Stimulated activated CD4-positive, alpha-beta T cell treated with anti-CD3 and anti-CD28 coated beads, Interleukin-2, amount 100 ng/mL, for 4 hours (primary cell): ENCODE results near the gene TEX2.
"Not testable (repeated sequence)": the region's sequence is repeated elsewhere in the genome, so short reads cannot be mapped to it uniquely, and the experiment has no call there.

ENCODE experiments used
- DNase-seq: peaks from one replicate; pipeline ENCODE4 v3.0.0-alpha.2; 2020; ENCODE audit warnings: low read depth

The TEX2 gene

DNA sequence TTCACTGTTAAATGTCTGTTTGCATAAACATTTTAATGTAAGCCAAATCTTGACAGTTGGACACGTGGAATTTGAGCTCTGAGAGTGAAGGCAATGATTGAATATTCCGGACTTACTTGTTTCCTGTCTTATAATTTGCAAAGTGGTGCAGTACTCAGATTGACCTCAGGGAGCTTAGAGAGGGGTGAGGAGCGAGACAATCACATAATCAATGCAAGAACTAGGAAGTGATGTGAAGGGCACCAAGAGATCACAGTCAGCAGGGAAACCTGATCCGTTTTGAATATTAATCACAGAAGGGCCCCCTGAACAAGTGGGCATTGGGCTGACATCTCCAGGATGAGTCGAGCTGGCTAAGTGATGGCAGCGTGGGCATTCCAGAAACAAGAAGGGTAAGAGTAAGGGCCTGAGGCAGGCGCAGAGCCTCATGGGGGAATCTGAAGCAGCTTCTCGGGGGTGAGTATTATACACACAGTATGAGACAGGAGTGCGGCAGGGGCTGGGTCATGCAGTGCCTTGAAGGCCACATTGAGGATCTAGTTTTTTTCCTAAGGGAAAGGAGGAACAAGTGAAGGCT, 26.1 kb downstream of the TEX2 start:
- no peak for DNase-seq

DNA sequence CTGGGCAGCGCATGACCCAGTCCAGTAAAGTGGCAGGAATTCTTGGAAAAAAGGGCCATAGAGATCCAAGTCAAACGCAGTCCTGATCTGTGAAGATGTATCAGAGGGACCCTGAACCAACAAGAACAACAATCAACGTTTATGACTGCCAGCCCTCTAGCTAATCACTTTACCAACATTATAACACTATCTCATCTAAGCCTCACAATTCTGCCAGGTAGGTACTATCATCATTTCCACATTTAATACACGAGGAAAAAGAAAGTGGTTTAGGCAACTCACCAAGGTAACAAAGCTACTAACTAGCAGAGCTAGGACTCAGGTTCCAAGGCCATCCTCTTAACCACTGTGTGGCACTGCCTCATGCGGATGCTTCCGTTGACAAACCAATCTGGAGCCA, 28.1 kb downstream of the TEX2 start:
- no peak for DNase-seq

DNA sequence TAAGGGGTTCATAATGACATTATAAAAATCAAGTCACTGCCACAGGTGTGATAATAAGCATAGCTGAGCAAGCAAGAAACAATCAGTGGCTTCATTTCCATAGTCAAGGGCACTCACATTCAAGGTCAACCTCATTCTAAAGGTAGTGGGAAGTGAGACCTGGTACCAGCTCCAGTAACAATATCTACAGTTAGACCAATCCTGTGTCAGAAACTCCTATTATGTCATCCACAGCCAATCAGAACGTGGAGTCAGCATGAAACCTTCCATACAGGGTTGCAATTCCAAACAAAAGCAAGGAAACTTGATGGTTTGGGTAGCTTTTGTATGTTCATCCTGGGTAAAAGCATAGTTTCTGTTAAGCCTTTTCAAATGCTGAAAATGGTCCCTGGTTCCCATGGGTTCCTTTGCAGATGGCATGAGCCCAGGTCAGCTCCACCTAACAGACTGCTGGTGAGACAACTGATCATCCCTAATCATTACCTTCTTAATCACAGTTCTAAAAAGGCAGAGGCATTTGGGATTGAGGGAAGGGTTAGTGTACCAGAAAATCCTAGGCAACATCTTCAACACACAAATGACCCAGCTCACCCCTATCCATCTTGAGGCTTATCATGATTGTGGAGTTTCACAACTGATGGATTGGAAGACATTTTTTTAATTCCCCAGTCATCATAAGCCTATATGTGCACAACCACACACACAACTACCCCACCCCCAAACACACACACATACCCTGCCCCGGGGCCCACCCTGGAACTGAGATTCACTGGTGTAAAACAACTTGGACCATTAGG, 30.4 kb downstream of the TEX2 start:
- DNase-seq: no peak

DNA sequence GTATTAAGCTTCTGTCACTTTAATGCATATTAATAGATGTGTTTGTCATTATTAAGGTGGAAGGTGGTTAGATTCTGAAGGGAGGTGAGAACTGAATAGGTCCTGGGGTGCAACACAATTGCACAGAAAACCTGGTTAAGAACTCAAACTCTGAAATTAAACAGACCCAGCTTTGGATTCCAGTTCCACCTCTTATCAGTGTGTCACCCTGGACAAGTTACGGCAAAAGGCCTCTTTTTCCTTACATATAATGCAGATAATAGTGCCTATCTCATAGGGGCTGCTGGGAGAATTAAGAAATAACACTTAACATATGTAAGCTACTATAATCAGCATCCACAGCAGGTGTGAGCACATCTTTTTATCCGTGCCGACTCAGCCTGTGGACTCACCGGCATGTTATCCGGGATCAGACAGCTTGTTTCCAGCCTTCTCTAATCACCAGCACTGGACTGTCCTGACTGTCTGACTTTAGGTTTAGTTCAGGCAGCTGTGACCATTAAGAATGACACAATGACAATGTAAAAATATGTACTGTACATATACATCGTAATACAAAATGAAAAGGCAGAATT, 31.4 kb downstream of the TEX2 start:
- no peak for DNase-seq

DNA sequence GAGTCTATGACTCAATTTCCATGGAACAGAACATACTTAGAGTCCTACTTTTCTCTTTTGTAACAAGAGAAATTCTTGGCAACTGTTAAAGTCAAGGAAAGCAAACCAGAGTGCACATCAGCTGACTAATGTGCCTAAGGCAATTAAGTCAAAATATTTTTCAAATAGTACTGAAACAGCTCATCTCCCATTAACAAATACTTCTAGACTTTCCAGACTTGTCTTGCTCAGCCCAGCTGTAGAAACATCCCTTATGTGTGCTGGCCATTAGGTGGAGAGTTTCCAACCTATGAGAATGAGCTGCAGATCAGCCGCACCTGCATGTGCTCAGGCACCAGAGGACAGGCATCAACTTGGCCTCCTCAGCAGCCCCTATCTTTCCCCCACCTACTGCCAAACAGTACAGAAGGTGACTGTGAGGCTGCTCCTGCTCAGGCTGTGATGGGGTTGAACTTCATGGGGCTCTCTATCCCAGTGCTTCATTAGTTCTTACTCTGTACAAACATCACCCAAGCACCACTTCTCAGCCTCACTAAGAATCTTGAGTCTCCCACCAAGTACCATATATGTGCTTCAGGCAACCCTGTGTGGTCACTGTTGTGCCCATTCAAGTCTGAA, 32.2 kb downstream of the TEX2 start:
- DNase-seq: no peak

DNA sequence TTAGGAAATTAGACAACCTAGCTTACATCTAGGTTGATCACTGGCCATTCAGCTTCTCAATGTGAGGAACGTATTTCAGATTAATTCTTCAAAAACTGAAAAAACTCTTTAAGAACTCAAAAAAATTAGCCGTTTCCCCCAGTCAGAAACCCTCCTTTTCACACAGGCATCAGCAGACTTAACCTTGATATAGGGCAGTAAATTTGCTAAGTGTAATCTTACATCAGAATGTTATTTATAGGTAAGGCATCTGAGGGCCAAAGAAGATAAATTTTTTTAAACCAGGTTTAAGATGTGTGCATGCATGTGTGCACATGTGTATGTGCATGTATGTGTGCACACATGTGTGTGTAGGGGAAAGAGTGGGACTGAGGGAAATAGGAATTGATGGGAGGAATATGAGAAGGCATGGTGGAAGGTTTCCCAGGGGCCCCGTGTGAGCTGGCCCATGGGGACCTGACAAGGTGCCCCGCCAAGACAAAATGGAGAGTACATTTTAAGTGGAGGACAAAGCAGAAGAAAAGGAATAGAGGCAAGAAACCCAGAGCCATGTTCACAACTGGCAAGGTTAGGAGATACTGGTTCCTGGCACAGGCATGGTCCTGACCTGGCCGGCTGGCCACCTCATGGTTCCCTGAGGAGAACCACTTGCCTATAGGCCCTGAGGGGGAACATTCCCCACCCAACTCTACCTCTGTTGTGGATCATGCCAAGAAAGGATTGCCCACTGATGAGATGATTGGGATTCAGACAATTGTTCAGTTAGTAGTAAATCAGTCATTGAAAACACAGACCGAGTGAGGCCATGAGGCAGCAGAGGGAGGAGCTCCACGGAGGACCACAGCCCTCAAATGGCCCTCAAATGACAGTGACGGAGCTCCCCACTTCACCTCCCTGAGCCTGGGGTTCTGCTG, 33.0 kb downstream of the TEX2 start:
- DNase-seq: no peak

DNA sequence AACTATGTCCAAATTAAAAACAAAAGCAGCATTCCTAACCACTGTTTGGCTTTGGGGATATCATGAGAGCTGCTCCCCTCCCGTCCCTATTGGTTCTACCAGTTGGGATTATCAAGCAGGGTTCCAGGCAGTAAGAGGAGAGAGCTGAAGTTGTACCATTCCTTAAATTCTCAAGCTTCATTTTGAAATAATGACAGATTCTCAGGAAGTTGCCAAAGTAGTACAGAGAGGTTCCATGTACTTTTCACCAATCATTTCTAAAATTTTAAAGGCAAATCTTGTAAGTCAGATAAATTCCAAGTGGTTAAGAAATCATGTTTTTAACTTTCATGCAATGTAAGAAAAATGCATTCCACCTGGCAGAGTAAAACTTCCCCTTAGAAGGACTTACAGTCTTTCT, 36.9 kb downstream of the TEX2 start:
- no peak for DNase-seq

DNA sequence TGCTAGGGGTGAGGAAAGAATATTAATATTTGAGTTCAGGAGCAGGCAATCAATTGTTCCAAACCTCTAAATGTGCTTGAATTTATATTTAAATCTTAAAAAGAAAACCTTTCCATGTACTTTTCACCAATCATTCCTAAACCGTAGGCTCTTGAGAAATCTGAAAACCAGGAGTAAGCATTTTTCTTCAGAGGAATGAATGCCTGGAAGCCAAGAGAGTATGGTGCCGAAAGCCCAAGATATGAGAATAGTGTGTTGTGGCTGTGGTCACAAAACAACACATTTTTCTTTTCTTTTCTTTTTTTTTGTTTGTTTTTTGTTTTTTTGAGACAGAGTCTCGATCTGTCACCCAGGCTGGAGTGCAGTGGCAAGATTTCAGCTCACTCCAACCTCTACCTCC, 37.6 kb downstream of the TEX2 start:
- DNase-seq: no peak

DNA sequence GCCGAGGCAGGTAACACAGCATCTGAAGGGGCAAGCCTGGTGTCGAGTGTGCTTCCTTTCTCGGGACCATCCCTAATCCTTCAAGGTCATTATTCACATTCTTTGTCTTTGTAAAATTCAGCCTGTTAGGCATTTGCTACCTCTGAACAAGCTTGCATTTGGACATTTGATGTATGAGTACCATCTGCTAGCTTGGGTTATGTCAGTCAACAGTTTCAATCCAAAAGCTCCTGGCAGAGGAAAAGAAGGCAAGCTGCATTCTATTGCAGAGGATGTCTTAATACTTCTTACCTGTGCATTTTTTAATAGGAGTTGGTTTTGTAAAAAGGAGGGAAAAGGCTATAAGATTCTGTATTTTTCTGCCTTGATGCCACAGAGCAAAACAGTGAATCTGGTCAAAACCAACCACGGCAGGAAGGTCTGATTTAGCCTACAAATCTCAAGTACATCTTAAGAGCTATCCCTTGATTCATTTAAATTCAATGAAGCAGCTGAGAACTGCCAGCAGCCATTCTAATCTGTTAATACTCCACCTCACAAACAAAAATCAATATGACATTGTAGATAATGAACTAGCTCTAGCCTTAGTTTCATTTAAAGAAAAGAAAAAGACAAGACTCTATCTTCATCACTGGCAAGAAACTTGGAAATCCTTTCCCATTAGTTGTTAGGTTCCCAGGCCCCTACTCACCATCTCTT, 39.0 kb downstream of the TEX2 start:
- no peak for DNase-seq

DNA sequence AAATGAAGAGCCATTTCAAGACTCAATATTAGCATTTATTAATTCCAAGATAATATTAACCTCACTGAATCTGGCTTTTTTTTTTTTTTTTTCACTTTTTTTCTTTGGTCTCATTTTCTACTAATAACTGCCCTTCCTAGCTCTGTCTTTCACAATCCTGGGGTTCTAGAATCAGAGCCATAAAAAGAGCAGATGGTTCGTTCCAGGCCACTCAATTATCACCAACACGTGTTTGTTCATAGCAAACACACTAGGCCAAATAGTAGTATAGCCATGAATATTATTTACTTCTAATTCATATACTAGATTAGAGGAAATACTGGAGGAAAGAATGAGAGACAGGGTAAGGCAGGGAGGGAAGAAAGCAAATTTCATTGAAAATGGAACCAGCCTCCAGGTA, 39.8 kb downstream of the TEX2 start:
- no peak for DNase-seq

DNA sequence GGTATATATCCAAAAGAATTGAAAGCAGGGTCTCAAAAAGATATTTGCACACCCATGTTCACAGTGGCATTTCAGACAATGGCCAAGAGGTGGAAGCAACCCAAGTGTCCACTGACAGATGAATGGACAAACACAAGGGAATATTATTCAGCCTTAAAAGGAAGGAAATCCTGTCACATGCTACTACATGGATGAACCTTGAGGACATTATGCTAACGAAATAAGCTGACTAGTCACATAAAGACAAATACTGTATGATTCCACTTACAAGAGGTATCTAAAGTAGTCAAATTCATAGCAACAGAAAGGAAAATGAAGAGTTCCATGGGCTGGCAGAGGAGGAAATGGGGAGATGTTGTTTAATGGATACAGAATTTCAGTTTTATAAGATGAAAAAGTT, 41.4 kb downstream of the TEX2 start:
- DNase-seq: no peak

DNA sequence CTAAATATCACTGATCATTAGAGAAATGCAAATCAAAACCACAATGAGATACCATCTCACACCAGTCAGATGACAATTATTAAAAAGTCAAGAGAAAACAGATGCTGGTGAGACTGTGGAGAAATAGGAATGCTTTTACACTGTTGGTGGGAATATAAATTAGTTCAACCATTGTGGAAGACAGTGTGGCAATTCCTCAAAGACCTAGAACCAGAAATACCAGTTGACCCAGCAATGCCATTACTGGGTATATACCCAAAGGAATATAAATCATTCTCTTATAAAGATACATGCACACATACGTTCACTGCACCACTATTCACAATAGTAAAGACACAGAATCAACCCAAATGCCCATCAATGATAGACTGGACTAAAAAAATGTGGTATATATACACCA, 42.5 kb downstream of the TEX2 start:
- DNase-seq: not testable (repeated sequence)

DNA sequence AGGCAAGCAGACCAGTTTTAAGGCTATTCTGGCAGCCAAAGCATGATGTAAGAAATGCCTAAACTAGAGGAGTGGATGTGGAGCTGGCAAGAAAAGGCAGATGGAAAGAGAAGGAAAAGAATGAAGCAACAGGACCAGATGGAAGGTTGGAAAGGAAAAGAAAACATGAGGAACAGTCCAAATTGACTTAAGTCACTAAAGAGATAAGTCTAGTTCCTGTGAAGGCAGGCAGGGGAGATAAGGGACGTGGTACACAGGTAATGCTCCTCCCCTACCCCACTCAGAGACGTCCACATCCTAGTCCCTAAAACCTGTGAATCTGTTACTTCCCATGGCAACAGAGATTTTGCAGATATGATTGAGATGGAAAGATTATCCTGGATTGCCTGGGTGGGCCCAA, 43.5 kb downstream of the TEX2 start:
- no peak for DNase-seq

DNA sequence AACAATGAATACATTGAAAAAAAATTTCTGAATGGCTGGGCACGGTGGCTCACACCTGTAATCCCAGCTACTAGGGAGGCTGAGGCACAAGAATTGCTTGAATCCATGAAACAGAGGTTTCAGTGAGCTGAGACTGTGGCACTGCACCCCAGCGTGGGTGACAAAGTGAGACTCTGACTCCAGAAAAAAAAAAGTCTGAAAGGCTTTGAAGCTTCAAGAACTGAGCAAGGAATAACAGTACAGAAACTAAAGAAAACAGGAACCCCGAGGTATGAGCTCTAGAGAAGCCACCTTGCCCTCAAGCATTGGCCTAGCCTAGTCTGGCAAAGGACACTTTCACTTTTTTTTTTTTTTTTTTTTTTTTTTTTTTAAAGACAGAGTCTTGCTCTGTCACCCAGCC, 45.0 kb downstream of the TEX2 start:
- DNase-seq: peak; percentile 14

DNA sequence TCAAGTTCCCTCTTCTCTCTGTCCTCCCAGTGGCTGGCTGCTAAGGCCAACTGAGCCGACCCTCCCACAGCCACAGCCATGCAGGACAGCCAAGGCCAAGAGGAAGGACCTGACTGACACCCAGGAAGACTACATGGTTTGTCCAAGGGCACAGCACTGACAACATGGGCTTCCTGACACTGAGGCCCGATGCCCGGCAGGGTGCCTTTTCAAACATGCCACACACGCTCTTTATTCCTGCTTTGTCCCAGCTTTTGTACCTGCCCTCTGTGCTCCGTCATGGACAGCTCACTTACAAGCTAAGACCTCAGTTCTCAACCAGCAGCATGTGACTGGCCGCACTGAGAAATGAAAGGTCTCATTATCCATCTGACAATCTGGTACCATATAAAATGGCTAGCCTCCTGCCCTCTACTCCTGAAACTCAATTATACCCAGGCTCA, 45.8 kb downstream of the TEX2 start:
- DNase-seq: no peak

DNA sequence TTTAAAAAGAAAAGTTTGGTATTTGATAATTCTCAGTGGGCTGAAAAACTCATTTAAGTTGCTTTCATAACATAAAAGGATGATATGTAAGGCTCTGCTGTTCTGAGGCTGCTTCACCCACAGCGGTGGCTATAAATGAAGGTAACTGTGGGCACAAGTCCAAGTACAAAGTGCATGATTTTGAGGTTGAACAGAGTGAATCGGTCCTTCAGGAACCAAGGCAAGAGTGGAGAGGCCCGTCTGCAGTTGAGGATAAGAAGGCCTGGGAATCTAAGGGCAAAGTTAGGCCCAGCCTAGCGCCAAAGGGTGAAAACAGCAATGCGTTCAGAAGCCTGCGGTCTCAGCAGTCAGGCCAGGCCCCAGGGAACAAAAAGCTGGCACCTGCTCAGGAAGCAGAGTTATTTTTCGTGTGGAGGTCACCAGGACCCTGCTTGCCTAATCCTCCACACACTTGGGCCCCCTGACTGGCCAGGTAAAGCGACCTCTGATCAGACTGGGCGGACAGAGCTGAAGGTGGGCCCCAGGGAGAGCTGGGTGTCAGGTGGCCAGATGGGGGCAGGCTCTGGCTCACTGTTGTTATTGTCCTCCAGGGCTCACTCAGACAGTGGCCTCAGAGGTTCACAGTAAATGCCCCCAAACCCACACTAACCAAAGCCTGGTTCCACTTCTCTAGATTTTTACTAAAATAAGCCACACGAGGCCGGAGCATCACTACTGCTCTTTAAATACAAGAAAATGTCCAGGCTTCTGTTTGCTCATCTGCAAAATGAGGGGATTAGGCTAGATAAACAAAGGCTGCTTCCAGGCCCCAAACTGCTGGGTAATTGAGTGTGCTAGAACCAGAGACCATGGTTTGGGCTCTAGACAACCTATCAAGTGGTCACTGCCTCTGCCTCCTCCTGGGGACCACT, 46.5 kb downstream of the TEX2 start:
- DNase-seq: no peak

DNA sequence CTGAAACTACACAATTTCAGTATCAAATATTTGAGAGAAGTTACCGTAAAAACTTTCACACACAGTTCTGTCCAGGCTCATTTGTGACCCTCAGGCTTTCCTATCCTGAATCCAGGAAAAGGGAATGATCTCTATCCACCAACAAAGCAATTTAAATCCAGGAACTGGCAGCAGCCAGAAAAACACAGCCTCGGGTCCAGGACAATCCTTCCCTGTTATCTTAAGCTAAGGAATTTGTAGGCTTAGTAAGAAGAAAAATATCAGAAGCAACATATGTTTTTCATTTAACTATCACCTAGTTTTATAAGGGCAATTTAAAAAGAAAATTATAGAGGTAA, 47.1 kb downstream of the TEX2 start:
- DNase-seq: no peak

DNA sequence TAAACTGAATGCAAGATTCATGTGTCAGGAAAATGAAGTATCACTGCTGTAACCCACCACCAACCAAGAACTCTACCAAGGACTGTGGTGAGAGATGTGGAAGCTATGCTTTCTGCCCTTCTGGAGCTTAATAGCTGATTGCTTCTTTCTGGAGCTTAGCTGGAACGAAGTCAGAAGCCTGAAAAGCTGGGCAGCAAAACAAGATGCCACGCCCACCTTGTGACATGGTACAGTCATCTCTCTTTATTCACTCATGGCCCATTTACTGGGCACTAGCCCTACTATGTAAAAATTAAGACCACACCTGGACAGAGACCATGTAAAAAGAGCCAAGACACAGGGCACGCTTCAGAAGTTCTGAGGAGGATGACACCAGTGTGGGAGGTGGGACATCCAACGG, 48.1 kb downstream of the TEX2 start:
- DNase-seq: no peak

DNA sequence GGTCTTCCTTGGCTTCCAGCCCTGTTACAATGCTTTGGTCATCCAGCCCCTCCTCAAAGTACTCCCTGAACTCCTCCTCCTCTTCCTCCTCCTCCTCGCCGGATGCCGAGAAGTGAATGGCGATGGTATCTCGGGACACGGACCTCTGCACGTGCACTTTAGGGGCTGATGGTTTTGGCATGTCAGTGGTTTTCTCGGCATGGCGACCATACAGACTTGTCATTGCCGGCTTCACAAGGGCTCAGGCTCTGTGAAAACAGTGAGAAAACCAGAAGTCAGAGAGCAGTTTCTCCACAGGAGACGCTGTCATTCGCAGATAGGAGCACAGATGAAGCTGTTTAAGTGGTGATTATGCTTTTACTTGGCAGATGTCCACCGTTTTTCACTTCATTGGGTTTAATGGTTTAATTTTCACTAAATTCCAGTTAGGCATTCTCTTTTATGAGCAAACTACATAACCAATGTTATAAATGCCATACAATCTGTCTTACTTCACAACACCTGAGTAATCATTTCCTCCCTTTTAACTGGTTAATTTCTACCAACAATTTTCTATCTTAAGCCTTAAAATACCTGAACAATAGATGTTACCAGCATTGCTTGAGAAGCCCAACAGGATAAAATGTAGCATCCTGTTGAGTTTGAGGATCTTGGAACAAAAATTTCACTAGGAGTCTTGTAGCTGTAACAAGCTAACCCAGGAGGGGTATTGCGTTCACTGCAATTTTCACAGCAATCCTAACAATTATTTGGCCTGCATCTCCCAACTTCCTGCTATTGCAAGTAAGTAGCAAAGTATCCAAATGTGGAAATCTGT, 48.9 kb downstream of the TEX2 start:
- DNase-seq: no peak

DNA sequence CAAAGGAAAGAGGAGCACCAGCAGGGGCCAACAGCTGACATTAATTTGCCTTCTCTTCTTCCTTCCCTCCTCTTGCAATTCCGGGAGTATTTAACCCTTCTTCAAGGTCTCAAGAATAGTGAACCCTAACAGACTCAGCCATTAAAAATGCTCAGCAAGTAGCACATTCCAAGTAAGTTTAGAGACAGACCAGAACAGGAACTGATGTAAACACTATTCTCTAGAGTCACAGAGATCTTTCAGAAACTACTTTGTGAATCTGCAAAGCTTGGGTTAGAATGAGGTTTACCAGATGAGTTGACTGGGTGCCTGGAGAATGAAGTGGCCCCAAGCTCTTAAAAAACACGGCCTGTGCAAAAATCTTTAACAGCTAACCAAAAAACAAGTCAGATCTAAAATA, 50.9 kb downstream of the TEX2 start:
- DNase-seq: no peak
